Naive thymus-derived CD4-positive, alpha-beta T cell (primary cell): Measurements from ENCODE around the gene BAIAP3. TPM values are rescaled to one million over a fixed set of nuclear protein-coding genes. Genes with fewer than 3 reads are reported as not detected.
A peak's percentile ranks its signal among the peaks of the same experiment; 100 is the strongest.

Source experiments
- ATAC-seq: fragments of 150-1000 bp; cut with Tn5 transposase; 2 replicates; pipeline ENCODE4 v1.10.0; 2021; ENCODE audit warnings: mild to moderate bottlenecking, moderate library complexity
- CTCF ChIA-PET: fragments of 350-600 bp; sonication (Branson Sonifier 250); formaldehyde crosslinking; loops from one replicate; lab custom pipeline; 2021; ENCODE audit warnings: antibody characterized with exemption; lab: Charles Lee
- POLR2A ChIA-PET: fragments of 350-600 bp; sonication (Branson Sonifier 250); formaldehyde crosslinking; loops from one replicate; lab custom pipeline; 2021; ENCODE audit warnings: antibody characterized with exemption, inconsistent platforms; lab: Charles Lee
- DNase-seq, 9 donors: peaks; one replicate each; pipeline versions ENCODE4 v3.0.0 to v3.0.0-alpha.2; 2020 to 2022; ENCODE audit warnings: mixed read lengths in 1 of 9
- H3K27ac ChIP-seq: one replicate; pipeline ENCODE4 v1.7.0; 2013; ENCODE audit warnings: mild to moderate bottlenecking, low read depth, low read length, moderate library complexity
- H3K27me3 ChIP-seq, 2 donors: one replicate each; pipeline ENCODE4 v1.7.0; 2013; ENCODE audit warnings: low read length in 2 of 2, mild to moderate bottlenecking in 2 of 2, moderate library complexity in 2 of 2; ENCODE audit not compliant: control insufficient read depth in 2 of 2, insufficient read depth in 2 of 2
- H3K36me3 ChIP-seq, 3 experiments: 1 replicate in 2 of 3; 2 replicates in 1 of 3; pipeline ENCODE4 v1.7.0; 2013; ENCODE audit warnings: low read length in 3 of 3, mild to moderate bottlenecking in 3 of 3, moderate library complexity in 1 of 3; ENCODE audit not compliant: insufficient read depth in 3 of 3, control insufficient read depth in 2 of 3
- H3K4me1 ChIP-seq, 2 donors: one replicate each; pipeline ENCODE4 v1.7.0; 2013; ENCODE audit warnings: low read length in 2 of 2, mild to moderate bottlenecking in 2 of 2, moderate library complexity in 1 of 2; ENCODE audit not compliant: control insufficient read depth in 2 of 2, insufficient read depth in 2 of 2
- H3K4me3 ChIP-seq: 2 replicates; pipeline ENCODE4 v1.7.0; 2013; ENCODE audit warnings: mild to moderate bottlenecking, low read length
- H3K9me3 ChIP-seq, 3 experiments: 1 replicate in 2 of 3; 2 replicates in 1 of 3; pipeline ENCODE4 v1.7.0; 2013; ENCODE audit warnings: low read length in 3 of 3; ENCODE audit not compliant: control insufficient read depth in 2 of 3
- H3K27ac Mint-ChIP-seq, 9 donors: one replicate each; pipeline ENCODE4 v1.8.0; 2020 to 2022; ENCODE audit warnings: mixed read lengths in 9 of 9, mild to moderate bottlenecking in 8 of 9, moderate library complexity in 5 of 9, inconsistent platforms in 2 of 9
- H3K27me3 Mint-ChIP-seq, 5 donors: one replicate each; pipeline ENCODE4 v1.8.0; 2021 to 2022; ENCODE audit warnings: mixed read lengths in 5 of 5, mild to moderate bottlenecking in 1 of 5
- H3K36me3 Mint-ChIP-seq, 5 donors: one replicate each; pipeline ENCODE4 v1.8.0; 2020 to 2022; ENCODE audit warnings: mixed read lengths in 5 of 5, mild to moderate bottlenecking in 3 of 5, inconsistent platforms in 1 of 5
- H3K4me1 Mint-ChIP-seq, 7 donors: one replicate each; pipeline ENCODE4 v1.8.0; 2020 to 2022; ENCODE audit warnings: mixed read lengths in 7 of 7, mild to moderate bottlenecking in 3 of 7, inconsistent platforms in 1 of 7
- H3K4me3 Mint-ChIP-seq, 10 donors: one replicate each; pipeline ENCODE4 v1.8.0; 2020 to 2022; ENCODE audit warnings: mild to moderate bottlenecking in 10 of 10, mixed read lengths in 10 of 10, moderate library complexity in 6 of 10, inconsistent platforms in 2 of 10
- H3K9me3 Mint-ChIP-seq, 11 donors: one replicate each; pipeline ENCODE4 v1.8.0; 2020 to 2022; ENCODE audit warnings: mixed read lengths in 11 of 11, mild to moderate bottlenecking in 4 of 11, inconsistent platforms in 1 of 11, moderate library complexity in 1 of 11
- intact Hi-C, 2 donors: fragments of 100-400 bp; cut with micrococcal nuclease; formaldehyde crosslinking; loops; one replicate each; pipeline ENCODE4 v1.15.1; 2023
- polyA plus RNA-seq, 2 donors: library from polyadenylated mRNA; unstranded; fragments of 300-500 nt; fragmentation: Illumina TruSeq; gene quantifications; one replicate each; pipeline ENCODE4 v1.2.3, GENCODE V29; 2021
- total RNA-seq, 6 experiments: library from RNA in 5 of 6; stranded (reverse) in 5 of 6; gene quantifications; 1 replicate in 5 of 6; 2 replicates in 1 of 6; pipeline ENCODE4 v1.2.3 and lab custom pipeline; 2021 to 2026

Gene BAIAP3
- total and polyA plus RNA-seq, 7 experiments from 2014 or later = 0.20 to 7.5 (median 1.1) TPM

DNA sequence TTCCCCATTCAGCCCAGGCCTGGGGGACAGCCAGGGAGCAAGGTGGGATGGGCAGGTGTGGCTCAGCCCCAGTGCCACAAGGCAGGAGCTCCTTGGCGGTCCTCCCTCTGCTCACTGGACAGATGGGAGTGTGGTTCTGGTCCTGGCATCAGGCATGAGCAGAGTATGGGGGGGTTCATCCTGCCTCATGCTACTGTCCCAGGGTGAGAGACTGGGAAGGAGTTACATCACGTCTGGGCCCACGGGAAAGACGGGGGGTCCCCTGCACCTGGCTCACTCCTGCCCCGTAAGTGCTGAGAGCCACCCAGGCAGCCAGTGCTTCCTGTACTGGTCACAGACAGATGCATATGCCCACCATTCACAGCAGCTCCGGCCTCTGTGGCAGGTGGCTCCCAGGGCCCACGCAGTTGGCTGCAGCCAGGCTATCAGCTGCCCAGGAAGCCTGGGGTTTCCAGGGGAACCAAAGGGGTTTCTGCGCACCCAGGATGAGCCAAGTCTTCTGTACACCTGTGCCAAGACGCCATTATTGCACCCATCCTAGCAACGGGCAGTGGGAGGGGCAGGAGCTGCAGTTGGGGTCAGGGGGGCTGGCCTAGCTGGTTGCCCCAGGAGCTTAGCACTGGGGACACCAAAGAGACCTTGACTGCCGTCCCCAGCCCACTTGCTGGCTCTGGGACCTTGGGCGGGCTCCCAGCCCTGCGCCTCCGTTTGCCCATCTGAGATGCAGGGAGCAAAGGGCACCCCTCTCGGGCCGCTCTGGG lies 1.9 kb downstream of the BAIAP3 start:
- ChIA-PET POLR2A (no interaction called here), CTCF (no interaction called here)

GRCh38 chr16:1335996-1336395 lies 2.6 kb downstream of the BAIAP3 start:
- no peak overlapping the region for H3K27ac ChIP-seq
- Mint-ChIP-seq H3K9me3 (no peaks in the 10 kb centered on the region), H3K27ac (no peak overlapping the region), H3K4me1 (peaks cover 0 to 18% (median 12%) of the 10 kb centered on the region in 7 donors), H3K4me3 (no peak overlapping the region), H3K27me3 (peaks cover 0 to 35% (median 14%) of the 10 kb centered on the region in 5 donors), H3K36me3 (no peaks in the 10 kb centered on the region)
- no peak for ATAC-seq
- H3K36me3 ChIP-seq = no peaks in the 10 kb centered on the region
- H3K4me3 ChIP-seq = no peak overlapping the region
- peaks cover 14 to 27% of the 10 kb centered on the region in 2 donors for H3K4me1 ChIP-seq
- DNase-seq = no peak
- no peaks in the 10 kb centered on the region for H3K9me3 ChIP-seq
- intact Hi-C loops = no loop called here
- H3K27me3 ChIP-seq = peaks cover 0 to 16% of the 10 kb centered on the region in 2 donors
- CTCF ChIA-PET = no interaction called here
- POLR2A ChIA-PET = no interaction called here

More for the DNA sequence above, 1.9 kb downstream of the BAIAP3 start:
- Mint-ChIP-seq H3K9me3 (no peaks in the 10 kb centered on the region), H3K27me3 (peaks cover 0 to 36% (median 14%) of the 10 kb centered on the region in 5 donors), H3K27ac (no peak overlapping the region), H3K36me3 (no peaks in the 10 kb centered on the region), H3K4me1 (peaks cover 0 to 18% (median 12%) of the 10 kb centered on the region in 7 donors), H3K4me3 (peak overlapping the region in 1 of 10 donors; percentile 63)
- ATAC-seq (no peak), DNase-seq (no peak)
- Histone ChIP-seq H3K4me3 (no peak overlapping the region), H3K36me3 (no peaks in the 10 kb centered on the region), H3K9me3 (peaks cover 0 to 4% (median 0%) of the 10 kb centered on the region in 3 experiments), H3K27me3 (peaks cover 0 to 16% of the 10 kb centered on the region in 2 donors), H3K4me1 (peaks cover 14 to 27% of the 10 kb centered on the region in 2 donors), H3K27ac (no peak overlapping the region)
- intact Hi-C loops = no loop called here

- no peak for DNase-seq
- ATAC-seq = no peak
- no peak overlapping the region for H3K4me3 ChIP-seq
- H3K27me3 Mint-ChIP-seq = peaks cover 0 to 31% (median 14%) of the 10 kb centered on the region in 5 donors
- H3K4me1 Mint-ChIP-seq = peaks cover 0 to 13% (median 7%) of the 10 kb centered on the region in 7 donors
- H3K27ac Mint-ChIP-seq = no peak overlapping the region
- H3K4me1 ChIP-seq = peaks cover 12 to 24% of the 10 kb centered on the region in 2 donors
- H3K27me3 ChIP-seq = peaks cover 0 to 10% of the 10 kb centered on the region in 2 donors
- H3K9me3 ChIP-seq = no peaks in the 10 kb centered on the region
- H3K36me3 Mint-ChIP-seq = no peaks in the 10 kb centered on the region
- no peak overlapping the region for H3K27ac ChIP-seq
- ChIA-PET CTCF (no interaction called here), POLR2A (no interaction called here)
- intact Hi-C loops = no loop called here
- H3K9me3 Mint-ChIP-seq = no peaks in the 10 kb centered on the region
- H3K36me3 ChIP-seq = no peaks in the 10 kb centered on the region
- no peak overlapping the region for H3K4me3 Mint-ChIP-seq
Observed at GRCh38 chr16:1336619-1337018, 3.2 kb downstream of the BAIAP3 start.

DNA sequence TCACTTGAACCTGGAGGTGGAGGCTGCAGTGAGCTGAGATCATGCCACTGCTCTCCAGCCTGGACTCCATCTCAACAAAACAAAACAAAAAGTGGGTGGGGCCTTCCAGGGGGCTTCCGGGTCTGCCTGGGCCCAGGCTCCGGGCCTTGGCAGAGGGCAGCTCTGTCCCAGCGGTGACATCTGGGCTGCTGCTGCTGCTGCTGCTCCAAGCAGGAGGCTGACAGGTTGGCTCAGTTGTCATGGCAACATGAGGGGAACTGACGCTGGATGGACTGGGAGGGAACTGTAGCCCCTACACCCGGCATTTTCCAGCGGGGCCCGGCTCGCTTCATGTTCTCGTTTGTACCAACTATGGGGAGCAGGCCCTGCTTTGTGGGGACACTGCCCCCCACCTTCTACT lies 4.0 kb downstream of the BAIAP3 start:
- ATAC-seq (no peak), DNase-seq (no peak)
- intact Hi-C loops = no loop called here
- Mint-ChIP-seq H3K9me3 (no peaks in the 10 kb centered on the region), H3K27me3 (peaks cover 0 to 23% (median 8%) of the 10 kb centered on the region in 5 donors), H3K4me1 (peaks cover 0 to 11% (median 8%) of the 10 kb centered on the region in 7 donors), H3K4me3 (no peak overlapping the region), H3K27ac (no peak overlapping the region), H3K36me3 (no peaks in the 10 kb centered on the region)
- peaks cover 0 to 10% of the 10 kb centered on the region in 2 donors for H3K27me3 ChIP-seq
- no peaks in the 10 kb centered on the region for H3K9me3 ChIP-seq
- peaks cover 12 to 24% of the 10 kb centered on the region in 2 donors for H3K4me1 ChIP-seq
- POLR2A ChIA-PET = interaction anchor here (1.0 kb wide), 1 partner anchor 28 kb away, joined by 5 read pairs; the partner anchor contains the start of gene UBE2I
- no peaks in the 10 kb centered on the region for H3K36me3 ChIP-seq
- no peak overlapping the region for H3K4me3 ChIP-seq
- CTCF ChIA-PET = interaction anchor here (1.2 kb wide), 1 partner anchor 330 kb away, joined by 4 read pairs; no protein-coding TSS in a partner anchor
- no peak overlapping the region for H3K27ac ChIP-seq

- H3K27me3 ChIP-seq = peaks cover 0 to 10% of the 10 kb centered on the region in 2 donors
- Mint-ChIP-seq H3K9me3 (no peaks in the 10 kb centered on the region), H3K27me3 (peaks cover 0 to 19% (median 5%) of the 10 kb centered on the region in 5 donors), H3K4me1 (peaks cover 5 to 14% (median 14%) of the 10 kb centered on the region in 7 donors), H3K27ac (no peak overlapping the region), H3K36me3 (no peaks in the 10 kb centered on the region), H3K4me3 (no peak overlapping the region)
- H3K4me1 ChIP-seq = peaks cover 11 to 24% of the 10 kb centered on the region in 2 donors
- no peak overlapping the region for H3K4me3 ChIP-seq
- no peak for DNase-seq
- intact Hi-C loops = no loop called here
- no peaks in the 10 kb centered on the region for H3K9me3 ChIP-seq
- ChIA-PET CTCF (interaction anchor here (1.2 kb wide), 1 partner anchor 329 kb away, joined by 4 read pairs; no protein-coding TSS in a partner anchor), POLR2A (interaction anchor here (1.0 kb wide), 1 partner anchor 29 kb away, joined by 5 read pairs; the partner anchor contains the start of gene UBE2I)
- H3K36me3 ChIP-seq = no peaks in the 10 kb centered on the region
- no peak overlapping the region for H3K27ac ChIP-seq
- ATAC-seq = no peak
Observed at GRCh38 chr16:1338119-1338730, 4.8 kb downstream of the BAIAP3 start.

GRCh38 chr16:1338855-1339675 lies 5.6 kb downstream of the BAIAP3 start:
- ChIA-PET POLR2A (no interaction called here), CTCF (no interaction called here)
- H3K27me3 ChIP-seq = peaks cover 0 to 10% of the 10 kb centered on the region in 2 donors
- no peaks in the 10 kb centered on the region for H3K9me3 Mint-ChIP-seq
- DNase-seq (no peak), ATAC-seq (no peak)
- H3K4me1 ChIP-seq = peaks cover 11 to 23% of the 10 kb centered on the region in 2 donors
- intact Hi-C loops = no loop called here
- H3K9me3 ChIP-seq = no peaks in the 10 kb centered on the region
- H3K4me1 Mint-ChIP-seq = peaks cover 7 to 18% (median 15%) of the 10 kb centered on the region in 7 donors
- H3K4me3 Mint-ChIP-seq = no peak overlapping the region
- H3K36me3 ChIP-seq = no peaks in the 10 kb centered on the region
- no peak overlapping the region for H3K27ac Mint-ChIP-seq
- H3K27me3 Mint-ChIP-seq = peaks cover 0 to 19% (median 5%) of the 10 kb centered on the region in 5 donors
- H3K4me3 ChIP-seq = no peak overlapping the region
- no peaks in the 10 kb centered on the region for H3K36me3 Mint-ChIP-seq
- no peak overlapping the region for H3K27ac ChIP-seq
